SK-N-SH treated with all-trans-retinoic acid at 6 μM for 48 hours (cell line): ENCODE data around the gene COL7A1.

Source experiments
- ATAC-seq: fragments of 200-7000 bp; cut with Tn5 transposase; 3 replicates; pipeline ENCODE4 v1.9.1; 2020; ENCODE audit warnings: mild to moderate bottlenecking, moderate library complexity
- ARNTL ChIP-seq: fragments of 450-650 bp; formaldehyde crosslinking; IDR thresholded peaks from 2 replicates; pipeline ENCODE4 v1.5.0; 2020; ENCODE audit warnings: low read depth, mild to moderate bottlenecking, moderate library complexity, borderline replicate concordance
- CSDC2 ChIP-seq: fragments of 250-450 bp; sonication (Bioruptor Pico); IDR thresholded peaks from 2 replicates; pipeline ENCODE4 v1.5.0; 2020; ENCODE audit warnings: mild to moderate bottlenecking, moderate library complexity
- ESRRG ChIP-seq: fragments of 250-450 bp; sonication (Bioruptor Pico); IDR thresholded peaks from 2 replicates; pipeline ENCODE4 v1.6.1; 2021; ENCODE audit warnings: mild to moderate bottlenecking
- GLIS3 ChIP-seq: fragments of 250-450 bp; sonication (Bioruptor Pico); IDR thresholded peaks from 2 replicates; pipeline ENCODE4 v1.5.0; 2020; ENCODE audit warnings: mild to moderate bottlenecking, moderate library complexity
- ISL1 ChIP-seq: fragments of 250-450 bp; sonication (Bioruptor Pico); IDR thresholded peaks from 2 replicates; pipeline ENCODE4 v2.1.2; 2022; ENCODE audit warnings: mild to moderate bottlenecking, moderate library complexity
- OSR1 ChIP-seq: fragments of 250-450 bp; sonication (Bioruptor Pico); IDR thresholded peaks from 2 replicates; pipeline ENCODE4 v1.8.0; 2022; ENCODE audit warnings: moderate library complexity, mild to moderate bottlenecking, inconsistent platforms
- PPARA ChIP-seq: fragments of 250-450 bp; sonication (Bioruptor Pico); IDR thresholded peaks from 2 replicates; pipeline ENCODE4 v1.5.0; 2020; ENCODE audit warnings: mild to moderate bottlenecking, borderline replicate concordance
- SNAI2 ChIP-seq: fragments of 250-450 bp; sonication (Bioruptor Pico); IDR thresholded peaks from 2 replicates; pipeline ENCODE4 v1.5.0; 2020; ENCODE audit warnings: mild to moderate bottlenecking, moderate library complexity
- TCF4 ChIP-seq: fragments of 250-450 bp; sonication (Bioruptor Pico); IDR thresholded peaks from 2 replicates; pipeline ENCODE4 v1.8.0; 2021; ENCODE audit warnings: mild to moderate bottlenecking, moderate library complexity, borderline replicate concordance
- TOX ChIP-seq: fragments of 250-450 bp; sonication (Bioruptor Pico); IDR thresholded peaks from 2 replicates; pipeline ENCODE4 v1.8.0; 2021; ENCODE audit warnings: mild to moderate bottlenecking, moderate library complexity, borderline replicate concordance
- ZC3H10 ChIP-seq: fragments of 250-450 bp; sonication (Bioruptor Pico); IDR thresholded peaks from 2 replicates; pipeline ENCODE4 v1.5.1; 2021; ENCODE audit warnings: mild to moderate bottlenecking, moderate library complexity
- ZFP3 ChIP-seq: fragments of 250-450 bp; sonication (Bioruptor Pico); IDR thresholded peaks from 2 replicates; pipeline ENCODE4 v1.5.0; 2020; ENCODE audit warnings: mild to moderate bottlenecking, moderate library complexity
- ZFP30 ChIP-seq: fragments of 450-650 bp; formaldehyde crosslinking; IDR thresholded peaks from 2 replicates; pipeline ENCODE4 v1.5.0; 2022; ENCODE audit warnings: mild to moderate bottlenecking, moderate library complexity
- ZNF565 ChIP-seq: fragments of 450-650 bp; formaldehyde crosslinking; conservative IDR thresholded peaks from 2 replicates; pipeline ENCODE4 v1.5.0; 2020; ENCODE audit warnings: low read depth, mild to moderate bottlenecking, moderate library complexity
- ZNF70 ChIP-seq: fragments of 450-650 bp; formaldehyde crosslinking; IDR thresholded peaks from 2 replicates; pipeline ENCODE4 v1.5.0; 2020; ENCODE audit warnings: mild to moderate bottlenecking, moderate library complexity
- ZNF8 ChIP-seq: fragments of 450-650 bp; formaldehyde crosslinking; IDR thresholded peaks from 2 replicates; pipeline ENCODE4 v1.5.0; 2020; ENCODE audit warnings: mild to moderate bottlenecking, moderate library complexity
- TF ChIP-seq, protein P1 (sequence below): fragments of 250-450 bp; sonication (Bioruptor Pico); IDR thresholded peaks from 2 replicates; pipeline ENCODE4 v1.5.0; 2020; ENCODE audit warnings: mild to moderate bottlenecking, moderate library complexity
- TF ChIP-seq, protein P2 (sequence below): fragments of 250-450 bp; sonication (Bioruptor Pico); IDR thresholded peaks from 2 replicates; pipeline ENCODE4 v1.8.0; 2020; ENCODE audit warnings: mild to moderate bottlenecking, moderate library complexity, borderline replicate concordance
- TF ChIP-seq, protein P3 (sequence below): fragments of 250-450 bp; sonication (Bioruptor Pico); IDR thresholded peaks from 2 replicates; pipeline ENCODE4 v1.5.1; 2020; ENCODE audit warnings: low read depth, mild to moderate bottlenecking, moderate library complexity
- TF ChIP-seq, protein P4 (sequence below): fragments of 250-450 bp; sonication (Bioruptor Pico); IDR thresholded peaks from 2 replicates; pipeline ENCODE4 v1.5.1; 2021; ENCODE audit warnings: mild to moderate bottlenecking, moderate library complexity

COL7A1 gene

GRCh38 chr3:48625600-48625999 is 30.5 kb upstream of the COL7A1 start (continued):
- TF ChIP-seq TCF4 (CRISPR knock-in tag) (no peak), SNAI2 (no peak)
- TF ChIP-seq, protein P1, sequence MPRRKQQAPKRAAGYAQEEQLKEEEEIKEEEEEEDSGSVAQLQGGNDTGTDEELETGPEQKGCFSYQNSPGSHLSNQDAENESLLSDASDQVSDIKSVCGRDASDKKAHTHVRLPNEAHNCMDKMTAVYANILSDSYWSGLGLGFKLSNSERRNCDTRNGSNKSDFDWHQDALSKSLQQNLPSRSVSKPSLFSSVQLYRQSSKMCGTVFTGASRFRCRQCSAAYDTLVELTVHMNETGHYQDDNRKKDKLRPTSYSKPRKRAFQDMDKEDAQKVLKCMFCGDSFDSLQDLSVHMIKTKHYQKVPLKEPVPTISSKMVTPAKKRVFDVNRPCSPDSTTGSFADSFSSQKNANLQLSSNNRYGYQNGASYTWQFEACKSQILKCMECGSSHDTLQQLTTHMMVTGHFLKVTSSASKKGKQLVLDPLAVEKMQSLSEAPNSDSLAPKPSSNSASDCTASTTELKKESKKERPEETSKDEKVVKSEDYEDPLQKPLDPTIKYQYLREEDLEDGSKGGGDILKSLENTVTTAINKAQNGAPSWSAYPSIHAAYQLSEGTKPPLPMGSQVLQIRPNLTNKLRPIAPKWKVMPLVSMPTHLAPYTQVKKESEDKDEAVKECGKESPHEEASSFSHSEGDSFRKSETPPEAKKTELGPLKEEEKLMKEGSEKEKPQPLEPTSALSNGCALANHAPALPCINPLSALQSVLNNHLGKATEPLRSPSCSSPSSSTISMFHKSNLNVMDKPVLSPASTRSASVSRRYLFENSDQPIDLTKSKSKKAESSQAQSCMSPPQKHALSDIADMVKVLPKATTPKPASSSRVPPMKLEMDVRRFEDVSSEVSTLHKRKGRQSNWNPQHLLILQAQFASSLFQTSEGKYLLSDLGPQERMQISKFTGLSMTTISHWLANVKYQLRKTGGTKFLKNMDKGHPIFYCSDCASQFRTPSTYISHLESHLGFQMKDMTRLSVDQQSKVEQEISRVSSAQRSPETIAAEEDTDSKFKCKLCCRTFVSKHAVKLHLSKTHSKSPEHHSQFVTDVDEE = no peak

DNA sequence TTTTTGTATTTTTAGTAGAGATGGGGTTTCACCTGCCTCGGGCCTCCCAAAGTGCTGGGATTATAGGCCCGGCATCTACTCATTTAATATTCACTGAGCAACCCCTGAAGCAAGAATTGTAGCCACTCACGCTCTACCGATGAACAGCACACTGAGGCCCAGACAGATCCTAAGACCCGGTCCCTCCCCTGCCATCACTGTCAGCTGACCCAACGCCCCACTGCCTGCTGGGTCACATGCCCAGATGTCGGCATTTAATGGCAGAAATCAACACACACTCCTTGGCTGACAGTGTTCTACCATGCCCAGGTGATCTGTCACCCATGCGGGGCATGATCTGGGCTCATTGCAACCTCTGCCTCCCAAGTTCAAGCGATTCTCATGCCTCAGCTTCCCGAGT is 29.6 kb upstream of the COL7A1 start:
- no peak for ATAC-seq

DNA sequence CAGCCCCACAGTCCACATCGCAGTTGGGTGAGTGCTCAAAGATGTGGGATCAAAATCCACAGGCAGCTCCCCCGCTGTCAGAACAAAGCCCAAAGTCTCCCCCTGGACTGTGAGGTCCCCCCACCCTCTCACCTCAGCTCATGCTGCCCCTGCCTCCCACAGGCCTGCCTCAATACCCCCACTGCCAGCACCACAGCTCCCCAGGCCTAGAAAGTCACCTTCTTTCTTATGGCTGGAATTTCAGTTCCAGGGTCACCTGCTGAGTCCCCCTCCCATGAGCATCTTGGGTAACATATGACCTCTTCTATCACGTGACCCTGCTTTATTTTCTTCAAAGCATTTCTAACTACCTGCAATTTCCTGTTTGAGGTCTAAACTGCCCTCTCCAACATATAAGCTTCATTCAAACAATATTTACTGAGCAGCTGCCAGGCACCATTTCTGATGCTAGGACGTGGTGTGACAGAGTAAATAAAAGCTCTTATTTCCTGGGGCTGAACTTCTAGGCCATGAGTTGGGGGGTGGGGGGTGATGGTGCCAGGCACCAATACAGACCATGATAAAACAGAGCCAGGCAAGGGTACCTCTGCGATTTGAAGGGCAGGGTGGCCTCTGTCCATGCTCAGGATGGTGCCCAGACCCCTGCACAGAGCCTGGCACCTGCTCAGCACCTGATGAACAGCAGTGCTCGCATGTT is 28.9 kb upstream of the COL7A1 start:
- TF ChIP-seq TCF4 (CRISPR knock-in tag) (no peak), SNAI2 (no peak), ZC3H10 (no peak), ESRRG (CRISPR knock-in tag) (no peak), ZNF70 (no peak), ISL1 (CRISPR knock-in tag) (no peak), ZNF565 (no peak), ARNTL (CRISPR knock-in tag) (no peak), ZFP30 (CRISPR knock-in tag) (no peak), PPARA (no peak)
- TF ChIP-seq, protein P2, sequence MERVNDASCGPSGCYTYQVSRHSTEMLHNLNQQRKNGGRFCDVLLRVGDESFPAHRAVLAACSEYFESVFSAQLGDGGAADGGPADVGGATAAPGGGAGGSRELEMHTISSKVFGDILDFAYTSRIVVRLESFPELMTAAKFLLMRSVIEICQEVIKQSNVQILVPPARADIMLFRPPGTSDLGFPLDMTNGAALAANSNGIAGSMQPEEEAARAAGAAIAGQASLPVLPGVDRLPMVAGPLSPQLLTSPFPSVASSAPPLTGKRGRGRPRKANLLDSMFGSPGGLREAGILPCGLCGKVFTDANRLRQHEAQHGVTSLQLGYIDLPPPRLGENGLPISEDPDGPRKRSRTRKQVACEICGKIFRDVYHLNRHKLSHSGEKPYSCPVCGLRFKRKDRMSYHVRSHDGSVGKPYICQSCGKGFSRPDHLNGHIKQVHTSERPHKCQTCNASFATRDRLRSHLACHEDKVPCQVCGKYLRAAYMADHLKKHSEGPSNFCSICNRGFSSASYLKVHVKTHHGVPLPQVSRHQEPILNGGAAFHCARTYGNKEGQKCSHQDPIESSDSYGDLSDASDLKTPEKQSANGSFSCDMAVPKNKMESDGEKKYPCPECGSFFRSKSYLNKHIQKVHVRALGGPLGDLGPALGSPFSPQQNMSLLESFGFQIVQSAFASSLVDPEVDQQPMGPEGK (CRISPR knock-in tag) = no peak
- TF ChIP-seq, protein P1 = no peak
- TF ChIP-seq, all 23 proteins: peak for 0

More for the DNA sequence above, 29.6 kb upstream of the COL7A1 start:
- no peak for TF ChIP-seq SNAI2
- TF ChIP-seq ESRRG (CRISPR knock-in tag) = no peak
- no peak for TF ChIP-seq GLIS3 (CRISPR knock-in tag)
- no peak for TF ChIP-seq ISL1 (CRISPR knock-in tag)
- TF ChIP-seq, protein P3, sequence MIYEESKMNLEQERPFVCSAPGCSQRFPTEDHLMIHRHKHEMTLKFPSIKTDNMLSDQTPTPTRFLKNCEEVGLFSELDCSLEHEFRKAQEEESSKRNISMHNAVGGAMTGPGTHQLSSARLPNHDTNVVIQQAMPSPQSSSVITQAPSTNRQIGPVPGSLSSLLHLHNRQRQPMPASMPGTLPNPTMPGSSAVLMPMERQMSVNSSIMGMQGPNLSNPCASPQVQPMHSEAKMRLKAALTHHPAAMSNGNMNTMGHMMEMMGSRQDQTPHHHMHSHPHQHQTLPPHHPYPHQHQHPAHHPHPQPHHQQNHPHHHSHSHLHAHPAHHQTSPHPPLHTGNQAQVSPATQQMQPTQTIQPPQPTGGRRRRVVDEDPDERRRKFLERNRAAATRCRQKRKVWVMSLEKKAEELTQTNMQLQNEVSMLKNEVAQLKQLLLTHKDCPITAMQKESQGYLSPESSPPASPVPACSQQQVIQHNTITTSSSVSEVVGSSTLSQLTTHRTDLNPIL (CRISPR knock-in tag) = no peak
- TF ChIP-seq ZNF70 = no peak
- no peak for TF ChIP-seq ZNF8 (CRISPR knock-in tag)
- TF ChIP-seq ZFP30 (CRISPR knock-in tag) = no peak
- no peak for TF ChIP-seq ZC3H10
- TF ChIP-seq, all 23 proteins: peak for 0

GRCh38 chr3:48621461-48621869 is 26.3 kb upstream of the COL7A1 start, which contains the start of gene TMEM89:
Gene TMEM89 (minus strand): TSS chr3:48621769. CDS start chr3:48621756, 13 bp downstream.
- TF ChIP-seq ZFP3 (no peak), ZNF70 (no peak), SNAI2 (no peak), CSDC2 (CRISPR knock-in tag) (no peak), TOX (CRISPR knock-in tag) (no peak), GLIS3 (CRISPR knock-in tag) (no peak), OSR1 (CRISPR knock-in tag) (no peak)
- TF ChIP-seq, protein P4, sequence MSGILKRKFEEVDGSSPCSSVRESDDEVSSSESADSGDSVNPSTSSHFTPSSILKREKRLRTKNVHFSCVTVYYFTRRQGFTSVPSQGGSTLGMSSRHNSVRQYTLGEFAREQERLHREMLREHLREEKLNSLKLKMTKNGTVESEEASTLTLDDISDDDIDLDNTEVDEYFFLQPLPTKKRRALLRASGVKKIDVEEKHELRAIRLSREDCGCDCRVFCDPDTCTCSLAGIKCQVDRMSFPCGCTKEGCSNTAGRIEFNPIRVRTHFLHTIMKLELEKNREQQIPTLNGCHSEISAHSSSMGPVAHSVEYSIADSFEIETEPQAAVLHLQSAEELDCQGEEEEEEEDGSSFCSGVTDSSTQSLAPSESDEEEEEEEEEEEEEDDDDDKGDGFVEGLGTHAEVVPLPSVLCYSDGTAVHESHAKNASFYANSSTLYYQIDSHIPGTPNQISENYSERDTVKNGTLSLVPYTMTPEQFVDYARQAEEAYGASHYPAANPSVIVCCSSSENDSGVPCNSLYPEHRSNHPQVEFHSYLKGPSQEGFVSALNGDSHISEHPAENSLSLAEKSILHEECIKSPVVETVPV = no peak
- no peak for ATAC-seq

More for the DNA sequence above, 28.9 kb upstream of the COL7A1 start:
- ATAC-seq = no peak
